CD4-positive, alpha-beta memory T cell (primary cell): ENCODE data around the gene NFATC2. TPM values are rescaled to one million over a fixed set of nuclear protein-coding genes. Genes with fewer than 3 reads are reported as not detected.

Experiments used
- CTCF ChIA-PET: fragments of 350-600 bp; sonication (Branson Sonifier 250); formaldehyde crosslinking; loops from one replicate; lab custom pipeline; 2021; ENCODE audit warnings: inconsistent platforms; ENCODE audit not compliant: partially characterized antibody; lab: Charles Lee
- POLR2A ChIA-PET: fragments of 350-600 bp; sonication (Branson Sonifier 250); formaldehyde crosslinking; loops from one replicate; lab custom pipeline; 2021; ENCODE audit not compliant: partially characterized antibody; lab: Charles Lee
- DNase-seq, 5 donors: peaks; one replicate each; pipeline versions ENCODE4 v3.0.0 to v3.0.0-alpha.2; 2020 to 2022; ENCODE audit warnings: mixed read lengths in 1 of 5
- H3K27ac ChIP-seq: one replicate; pipeline ENCODE4 v1.7.0; 2013; ENCODE audit warnings: low read depth, low read length
- H3K27me3 ChIP-seq: 2 replicates; pipeline ENCODE4 v1.7.0; 2013; ENCODE audit warnings: mild to moderate bottlenecking, low read length, moderate library complexity; ENCODE audit not compliant: insufficient read depth
- H3K36me3 ChIP-seq: 2 replicates; pipeline ENCODE4 v1.7.0; 2013; ENCODE audit warnings: mild to moderate bottlenecking, low read length, moderate library complexity; ENCODE audit not compliant: insufficient read depth
- H3K4me1 ChIP-seq: 2 replicates; pipeline ENCODE4 v1.7.0; 2013; ENCODE audit warnings: mild to moderate bottlenecking, low read length, moderate library complexity; ENCODE audit not compliant: insufficient read depth
- H3K4me3 ChIP-seq, 2 donors: one replicate each; pipeline ENCODE4 v1.7.0; 2013; ENCODE audit warnings: low read length in 2 of 2, mild to moderate bottlenecking in 1 of 2
- H3K9me3 ChIP-seq, 2 donors: one replicate each; pipeline ENCODE4 v1.7.0; 2013; ENCODE audit warnings: low read length in 2 of 2, control low read depth in 1 of 2; ENCODE audit not compliant: control insufficient read depth in 1 of 2
- H3K27ac Mint-ChIP-seq, 7 donors: one replicate each; pipeline ENCODE4 v1.8.0; 2020 to 2021; ENCODE audit warnings: mixed read lengths in 7 of 7, mild to moderate bottlenecking in 6 of 7, inconsistent platforms in 3 of 7, moderate library complexity in 3 of 7
- H3K27me3 Mint-ChIP-seq, 2 donors: one replicate each; pipeline ENCODE4 v1.8.0; 2020 to 2021; ENCODE audit warnings: mixed read lengths in 2 of 2
- H3K36me3 Mint-ChIP-seq, 2 donors: one replicate each; pipeline ENCODE4 v1.8.0; 2020 to 2021; ENCODE audit warnings: mixed read lengths in 2 of 2, inconsistent platforms in 1 of 2, mild to moderate bottlenecking in 1 of 2
- H3K4me1 Mint-ChIP-seq, 4 donors: one replicate each; pipeline ENCODE4 v1.8.0; 2020 to 2021; ENCODE audit warnings: mixed read lengths in 4 of 4, mild to moderate bottlenecking in 1 of 4
- H3K4me3 Mint-ChIP-seq, 8 donors: one replicate each; pipeline ENCODE4 v1.8.0; 2020 to 2021; ENCODE audit warnings: mixed read lengths in 8 of 8, mild to moderate bottlenecking in 7 of 8, moderate library complexity in 6 of 8, inconsistent platforms in 3 of 8
- H3K9me3 Mint-ChIP-seq, 8 donors: one replicate each; pipeline ENCODE4 v1.8.0; 2020 to 2021; ENCODE audit warnings: mixed read lengths in 8 of 8, mild to moderate bottlenecking in 5 of 8, inconsistent platforms in 3 of 8, moderate library complexity in 1 of 8
- intact Hi-C: fragments of 100-400 bp; cut with micrococcal nuclease; formaldehyde crosslinking; loops from one replicate; pipeline ENCODE4 v1.15.1; 2023
- polyA plus RNA-seq, 2 donors: library from polyadenylated mRNA; unstranded; fragments of 300-500 nt; fragmentation: Illumina TruSeq; gene quantifications; one replicate each; pipeline ENCODE4 v1.2.3, GENCODE V29; 2021
- total RNA-seq, 2 experiments: library from RNA; stranded (reverse); gene quantifications; one replicate each; pipeline ENCODE4 v1.2.3, GENCODE V29; 2021

NFATC2 gene
- total and polyA plus RNA-seq, 4 experiments from 2014 or later: 14.0 to 71.6 (median 53.7) TPM

- H3K27ac ChIP-seq: no peak overlapping the region
- CTCF ChIA-PET: interaction anchor here (0.8 to 1.4 kb wide), 6 partner anchors 9 to 138 kb away, joined by 3 to 7 read pairs (median 4); no protein-coding TSS in a partner anchor
These were observed 85.7 kb downstream of the NFATC2 start for GRCh38 chr20:51456511-51457509.

GRCh38 chr20:51454250-51454865 lies 88.2 kb downstream of the NFATC2 start:
- intact Hi-C loops: no loop called here
- POLR2A ChIA-PET: interaction anchor here (1.4 kb wide), 1 partner anchor 50 kb away, joined by 4 read pairs; no protein-coding TSS in a partner anchor

More at GRCh38 chr20:51456511-51457509, 85.7 kb downstream of the NFATC2 start:
- POLR2A ChIA-PET: interaction anchor here (0.6 to 1.2 kb wide), 3 partner anchors 44 to 86 kb away, joined by 3 to 7 read pairs (median 3); partner anchors contain the start of gene NFATC2
- Histone ChIP-seq H3K36me3 (peaks cover 47% of the 10 kb centered on the region), H3K4me1 (peaks cover 20% of the 10 kb centered on the region), H3K27me3 (no peaks in the 10 kb centered on the region), H3K4me3 (no peak overlapping the region), H3K9me3 (no peaks in the 10 kb centered on the region)
- peak overlapping the region; percentile 36 to 78 (median 67) for H3K27ac Mint-ChIP-seq
- no peaks in the 10 kb centered on the region for H3K27me3 Mint-ChIP-seq
- peaks cover 25 to 51% (median 29%) of the 10 kb centered on the region in 4 donors for H3K4me1 Mint-ChIP-seq
- peak in 1 of 5 donors; percentile 44 for DNase-seq
- peak overlapping the region in 7 of 8 donors; percentile 20 to 60 (median 52) for H3K4me3 Mint-ChIP-seq
- intact Hi-C loops: loop anchor here (5.0 kb wide), 1 partner anchor 40 kb away; no protein-coding TSS in a partner anchor
- peaks cover 61 to 72% of the 10 kb centered on the region in 2 donors for H3K36me3 Mint-ChIP-seq
- no peaks in the 10 kb centered on the region for H3K9me3 Mint-ChIP-seq

GRCh38 chr20:51452734-51453365 lies 89.7 kb downstream of the NFATC2 start:
- intact Hi-C loops: no loop called here
- no peak overlapping the region for H3K4me3 ChIP-seq
- Mint-ChIP-seq H3K9me3 (no peaks in the 10 kb centered on the region), H3K4me3 (peak overlapping the region in 1 of 8 donors; percentile 2), H3K27ac (peak overlapping the region in 3 of 7 donors; percentile 48 to 85 (median 65)), H3K27me3 (no peaks in the 10 kb centered on the region), H3K36me3 (peaks cover 65 to 81% of the 10 kb centered on the region in 2 donors), H3K4me1 (peaks cover 24 to 60% (median 30%) of the 10 kb centered on the region in 4 donors)
- H3K27me3 ChIP-seq: no peaks in the 10 kb centered on the region
- H3K4me1 ChIP-seq: peaks cover 17% of the 10 kb centered on the region
- DNase-seq: no peak
- no peak overlapping the region for H3K27ac ChIP-seq
- H3K36me3 ChIP-seq: peaks cover 52% of the 10 kb centered on the region
- no peaks in the 10 kb centered on the region for H3K9me3 ChIP-seq
- ChIA-PET CTCF (no interaction called here), POLR2A (interaction anchor here (1.1 kb wide), 1 partner anchor 29 kb away, joined by 3 read pairs; no protein-coding TSS in a partner anchor)

More at GRCh38 chr20:51454250-51454865, 88.2 kb downstream of the NFATC2 start:
- Mint-ChIP-seq H3K4me1 (peaks cover 26 to 58% (median 29%) of the 10 kb centered on the region in 4 donors), H3K27ac (peak overlapping the region in 5 of 7 donors; percentile 14 to 68 (median 61)), H3K4me3 (no peak overlapping the region), H3K9me3 (no peaks in the 10 kb centered on the region), H3K36me3 (peaks cover 60 to 76% of the 10 kb centered on the region in 2 donors), H3K27me3 (no peaks in the 10 kb centered on the region)
- Histone ChIP-seq H3K27me3 (no peaks in the 10 kb centered on the region), H3K9me3 (no peaks in the 10 kb centered on the region), H3K36me3 (peaks cover 48% of the 10 kb centered on the region), H3K27ac (no peak overlapping the region), H3K4me3 (no peak overlapping the region), H3K4me1 (peaks cover 20% of the 10 kb centered on the region)
- no peak for DNase-seq
- CTCF ChIA-PET: interaction anchor here (2.5 kb wide), 1 partner anchor 68 kb away, joined by 8 read pairs; no protein-coding TSS in a partner anchor

GRCh38 chr20:51452091-51452613 lies 90.4 kb downstream of the NFATC2 start:
- no peak overlapping the region for H3K4me3 Mint-ChIP-seq
- H3K27me3 ChIP-seq: no peaks in the 10 kb centered on the region
- no peaks in the 10 kb centered on the region for H3K9me3 Mint-ChIP-seq
- H3K9me3 ChIP-seq: no peaks in the 10 kb centered on the region
- CTCF ChIA-PET: interaction anchor here (2.8 kb wide), 1 partner anchor 66 kb away, joined by 15 read pairs; no protein-coding TSS in a partner anchor
- POLR2A ChIA-PET: no interaction called here
- H3K4me1 ChIP-seq: peaks cover 11% of the 10 kb centered on the region
- no peak overlapping the region for H3K4me3 ChIP-seq
- DNase-seq: no peak
- H3K36me3 ChIP-seq: peaks cover 52% of the 10 kb centered on the region
- intact Hi-C loops: no loop called here
- H3K27ac Mint-ChIP-seq: peak overlapping the region in 4 of 7 donors; percentile 29 to 84 (median 61)
- H3K36me3 Mint-ChIP-seq: peaks cover 68 to 81% of the 10 kb centered on the region in 2 donors
- no peaks in the 10 kb centered on the region for H3K27me3 Mint-ChIP-seq
- no peak overlapping the region for H3K27ac ChIP-seq
- peaks cover 25 to 61% (median 29%) of the 10 kb centered on the region in 4 donors for H3K4me1 Mint-ChIP-seq

- Mint-ChIP-seq H3K36me3 (peaks cover 68 to 81% of the 10 kb centered on the region in 2 donors), H3K27me3 (no peaks in the 10 kb centered on the region), H3K27ac (peak overlapping the region in 2 of 7 donors; percentile 76 to 83), H3K4me1 (peaks cover 23 to 58% (median 27%) of the 10 kb centered on the region in 4 donors), H3K9me3 (no peaks in the 10 kb centered on the region), H3K4me3 (no peak overlapping the region)
- Histone ChIP-seq H3K27me3 (no peaks in the 10 kb centered on the region), H3K4me1 (peaks cover 4% of the 10 kb centered on the region), H3K36me3 (peaks cover 52% of the 10 kb centered on the region), H3K27ac (no peak overlapping the region), H3K4me3 (no peak overlapping the region), H3K9me3 (no peaks in the 10 kb centered on the region)
- no peak for DNase-seq
- CTCF ChIA-PET: interaction anchor here (2.8 kb wide), 1 partner anchor 65 kb away, joined by 15 read pairs; no protein-coding TSS in a partner anchor
- POLR2A ChIA-PET: no interaction called here
- intact Hi-C loops: loop anchor here (2.0 kb wide), 1 partner anchor 79 kb away; no protein-coding TSS in a partner anchor
These were observed 91.0 kb downstream of the NFATC2 start for GRCh38 chr20:51451484-51451883.

GRCh38 chr20:51450984-51451383 lies 91.5 kb downstream of the NFATC2 start:
- no peaks in the 10 kb centered on the region for H3K9me3 Mint-ChIP-seq
- peak overlapping the region in 2 of 7 donors; percentile 76 to 83 for H3K27ac Mint-ChIP-seq
- Histone ChIP-seq H3K9me3 (no peaks in the 10 kb centered on the region), H3K36me3 (peaks cover 52% of the 10 kb centered on the region), H3K4me1 (peaks cover 4% of the 10 kb centered on the region), H3K27ac (no peak overlapping the region), H3K27me3 (no peaks in the 10 kb centered on the region), H3K4me3 (no peak overlapping the region)
- CTCF ChIA-PET: interaction anchor here (0.8 to 2.8 kb wide), 2 partner anchors 13 to 64 kb away, joined by 3 to 15 read pairs; no protein-coding TSS in a partner anchor
- no peaks in the 10 kb centered on the region for H3K27me3 Mint-ChIP-seq
- DNase-seq: no peak
- no peak overlapping the region for H3K4me3 Mint-ChIP-seq
- POLR2A ChIA-PET: no interaction called here
- peaks cover 71 to 85% of the 10 kb centered on the region in 2 donors for H3K36me3 Mint-ChIP-seq
- intact Hi-C loops: loop anchor here (2.0 kb wide), 1 partner anchor 78 kb away; no protein-coding TSS in a partner anchor
- H3K4me1 Mint-ChIP-seq: peaks cover 24 to 58% (median 29%) of the 10 kb centered on the region in 4 donors
